K562 (cell line): ENCODE data around the gene LSR. TPM values are rescaled to one million over a fixed set of nuclear protein-coding genes. Genes with fewer than 3 reads are reported as not detected.

Experiments
- GTF2E2 ChIP-seq: fragments of 200-800 bp; sonication (Bioruptor generic); IDR thresholded peaks from 2 replicates; pipeline ENCODE4 v1.6.1; 2016; ENCODE audit warnings: missing genetic modification characterization, missing compliant biosample characterization
- HDAC3 ChIP-seq: fragments of 450-650 bp; IDR thresholded peaks from 2 replicates; pipeline ENCODE4 v1.6.1; 2018; ENCODE audit warnings: borderline replicate concordance, mild to moderate bottlenecking, moderate library complexity; ENCODE audit not compliant: partially characterized antibody
- PTTG1 ChIP-seq: fragments of 450-650 bp; IDR thresholded peaks from 2 replicates; pipeline ENCODE4 v1.6.1; 2016; ENCODE audit warnings: low read depth, mild to moderate bottlenecking, missing genetic modification characterization, missing compliant biosample characterization
- SMAD1 ChIP-seq: fragments of 150-350 bp; IDR thresholded peaks from 2 replicates; pipeline ENCODE4 v1.6.1; 2014; ENCODE audit warnings: low read length, low read depth; ENCODE audit not compliant: partially characterized antibody
- SNIP1 ChIP-seq: fragments of 450-650 bp; IDR thresholded peaks from 2 replicates; pipeline ENCODE4 v1.7.1; 2017; ENCODE audit warnings: low read depth, mild to moderate bottlenecking
- ZBTB33 ChIP-seq: sonication (generic); formaldehyde crosslinking; IDR thresholded peaks from 2 replicates; pipeline ENCODE4 v1.8.1; 2023; ENCODE audit warnings: mild to moderate bottlenecking, missing genetic modification reagents
- ZHX1 ChIP-seq: fragments of 150-350 bp; conservative IDR thresholded peaks from 2 replicates; pipeline ENCODE4 v1.6.1; 2014; ENCODE audit warnings: low read length
- ZNF445 ChIP-seq: fragments of 250-450 bp; sonication (Bioruptor Pico); IDR thresholded peaks from 2 replicates; pipeline ENCODE4 v1.4.0; 2020; ENCODE audit warnings: low read depth, mild to moderate bottlenecking, moderate library complexity
- polyA plus RNA-seq, 8 experiments: library from polyadenylated mRNA; depleted of rRNA in 4 of 8; stranded (reverse) in 5 of 8; unstranded in 3 of 8; fragments of >200 nt; fragmentation: Nextera tagmentation in 2 of 8; fragmentation: Illumina TruSeq in 1 of 8; extraction: Ambion mirVana in 2 of 8; extraction: Trizol in 1 of 8; gene quantifications; 2 replicates each; pipeline versions ENCODE4 v1.2.1 to v1.2.3, GENCODE V29; 2011 to 2014; ENCODE audit warnings: inconsistent platforms in 1 of 8, missing spikeins in 1 of 8
- total RNA-seq, 7 experiments: library from RNA; depleted of rRNA in 6 of 7; stranded (reverse); fragments of >200 nt in 6 of 7; fragmentation: Illumina TruSeq in 2 of 7; extraction: Trizol in 2 of 7; gene quantifications; 2 replicates each; pipeline versions ENCODE4 v1.2.1 to v1.2.3, GENCODE V29; 2011 to 2021; ENCODE audit warnings: low replicate concordance in 1 of 7
- TF ChIP-seq, protein P1 (sequence below), 2 experiments: fragments of 200-800 bp in 1 of 2; sonication (Bioruptor generic) in 1 of 2; sonication (generic) in 1 of 2; formaldehyde crosslinking in 1 of 2; IDR thresholded peaks in 1 of 2; conservative IDR thresholded peaks in 1 of 2; 2 replicates each; pipeline versions ENCODE4 v1.5.0 to v1.6.1; 2016 to 2020; ENCODE audit warnings: missing compliant biosample characterization in 1 of 2, missing genetic modification characterization in 1 of 2, missing genetic modification reagents in 1 of 2

LSR gene
- total and polyA plus RNA-seq, 9 of the 15 experiments (the other 6 are each of a cell fraction or from before 2014, with no cell fraction given), result 0.44 to 87.9 (median 28.0) TPM

DNA sequence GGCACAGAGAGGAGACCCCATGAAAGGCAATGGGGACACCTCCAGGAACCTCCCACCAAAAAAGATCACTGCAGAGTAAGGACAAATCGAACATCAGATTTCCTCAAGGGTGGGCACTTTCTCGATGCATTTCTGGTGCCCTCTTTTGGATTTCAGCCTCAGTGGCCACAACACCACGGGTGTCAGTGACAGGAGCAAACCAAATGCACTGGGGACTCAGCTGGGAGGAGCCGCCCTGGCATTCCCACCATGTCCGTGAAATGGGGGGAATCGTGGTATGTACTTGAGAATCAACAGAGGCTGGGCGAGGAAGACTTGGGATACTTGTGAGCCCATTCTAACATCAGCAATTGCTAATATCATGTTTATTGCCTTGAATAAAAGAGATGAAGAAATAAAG lies 36.6 kb upstream of the LSR start (continued):
- TF ChIP-seq PTTG1 (tag) (no peak), ZHX1 (no peak), ZBTB33 (no peak), ZNF445 (CRISPR knock-in tag) (no peak), SNIP1 (no peak), HDAC3 (no peak), SMAD1 (no peak), GTF2E2 (no peak)
- TF ChIP-seq, protein P1, sequence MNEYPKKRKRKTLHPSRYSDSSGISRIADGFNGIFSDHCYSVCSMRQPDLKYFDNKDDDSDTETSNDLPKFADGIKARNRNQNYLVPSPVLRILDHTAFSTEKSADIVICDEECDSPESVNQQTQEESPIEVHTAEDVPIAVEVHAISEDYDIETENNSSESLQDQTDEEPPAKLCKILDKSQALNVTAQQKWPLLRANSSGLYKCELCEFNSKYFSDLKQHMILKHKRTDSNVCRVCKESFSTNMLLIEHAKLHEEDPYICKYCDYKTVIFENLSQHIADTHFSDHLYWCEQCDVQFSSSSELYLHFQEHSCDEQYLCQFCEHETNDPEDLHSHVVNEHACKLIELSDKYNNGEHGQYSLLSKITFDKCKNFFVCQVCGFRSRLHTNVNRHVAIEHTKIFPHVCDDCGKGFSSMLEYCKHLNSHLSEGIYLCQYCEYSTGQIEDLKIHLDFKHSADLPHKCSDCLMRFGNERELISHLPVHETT (CRISPR knock-in tag; conservative IDR thresholded peaks at IDR 0.05 in 1 of 2, IDR thresholded peaks at IDR 0.05 in 1 of 2), result no peak
